ENCODE data around the gene CYB5R3. TPM values are rescaled to one million over a fixed set of nuclear protein-coding genes. Genes with fewer than 3 reads are reported as not detected.

CYB5R3 gene
- total RNA-seq, 4 donors from 2014 or later = 122 to 182 (median 152) TPM

DNA sequence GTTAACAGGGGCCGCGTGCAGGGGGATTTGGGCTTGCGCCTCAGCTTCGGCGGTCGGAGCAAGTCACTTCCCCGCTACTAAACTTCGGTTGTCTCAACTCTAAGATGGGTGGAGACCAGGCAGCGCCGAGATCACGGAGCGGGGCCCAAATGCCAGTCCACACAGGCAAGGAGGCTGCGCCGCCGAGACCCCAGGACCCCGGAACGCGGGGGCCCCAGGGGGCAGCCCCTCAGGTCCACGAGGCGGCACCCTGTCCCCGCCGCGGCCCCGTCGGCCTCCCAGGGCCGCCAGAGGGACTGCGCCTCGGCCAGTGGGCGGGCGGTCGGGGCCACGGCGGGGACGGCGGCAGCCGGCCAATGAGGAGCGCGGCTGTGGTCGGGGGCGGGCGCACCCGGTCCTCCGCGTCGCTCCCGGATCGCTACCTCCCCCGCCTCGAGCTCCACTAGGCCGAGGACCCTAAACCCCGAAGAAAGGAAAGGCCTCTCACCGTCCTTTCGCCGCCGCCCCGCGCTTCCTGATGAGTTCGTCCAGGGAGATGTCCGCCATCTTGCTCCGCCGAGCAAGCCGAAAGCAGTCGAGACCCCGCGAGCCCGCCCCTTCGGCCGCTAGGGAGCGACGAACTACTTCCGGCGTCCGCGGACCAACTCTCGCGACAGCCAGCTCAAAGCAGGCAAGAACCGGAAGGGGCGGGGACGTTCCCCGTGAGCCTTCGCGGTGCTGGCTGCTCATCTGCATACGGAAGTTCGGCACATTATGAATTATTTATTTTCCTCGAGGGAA is 34.7 kb downstream of the CYB5R3 start, which contains the start of gene POLDIP3:
Gene POLDIP3, minus strand, starts transcription at position 572 of the 780 bp plus-strand sequence. Its CDS starts 26 bp downstream, at position 546.
- TF ChIP-seq CTCF (IDR thresholded peaks at IDR 0.05) (no peak), POLR2A (IDR thresholded peaks at IDR 0.05) (peak in 1 of 2 donors; percentile 54)
- intact Hi-C loops (cut with DNase I; ENCODE audit: low total_unique reads) = no loop called here
- 0 to 1% methylated on average over 49 to 57 of the region's 85 CpGs for WGBS, 2 donors
- DNase-seq (ENCODE audit: low spot score in 2 of 2) = peak; percentile 99 to 100
- peak within 1 kb of the TSS; percentile 56 for H3K4me3 ChIP-seq (ENCODE audit: low read depth, poor library complexity, severe bottlenecking)

DNA sequence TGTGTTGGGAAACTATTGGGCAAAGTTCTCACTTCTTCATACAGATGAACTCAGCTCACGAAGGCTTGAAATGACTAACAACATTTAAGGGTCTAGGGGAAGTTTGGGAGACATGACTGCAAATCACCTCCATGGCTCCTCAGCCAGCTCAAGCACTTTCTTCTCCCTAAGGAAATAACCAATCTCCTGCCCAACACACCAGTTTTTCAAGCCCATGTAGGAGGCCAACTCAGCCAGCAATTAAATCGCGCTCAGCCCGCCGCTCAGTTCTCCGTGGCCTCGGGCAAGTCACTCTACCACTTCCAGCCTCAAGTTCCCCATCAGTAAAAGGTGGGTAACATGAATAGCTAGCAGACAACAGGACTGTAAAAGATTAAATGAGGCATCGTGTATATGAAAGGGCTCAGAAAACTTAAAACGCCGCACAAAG is 35.3 kb downstream of the CYB5R3 start:
- intact Hi-C loops (cut with DNase I; ENCODE audit: low total_unique reads) = no loop called here
- TF ChIP-seq POLR2A (IDR thresholded peaks at IDR 0.05) = no peak
- no peak for TF ChIP-seq CTCF (IDR thresholded peaks at IDR 0.05)
- WGBS, 2 donors = 1% methylated on average over 10 of the region's 10 CpGs
- DNase-seq (ENCODE audit: low spot score in 2 of 2) = peak in 1 of 2 donors; percentile 89
- H3K4me3 ChIP-seq (ENCODE audit: low read depth, poor library complexity, severe bottlenecking) = peak overlapping the region; percentile 56

DNA sequence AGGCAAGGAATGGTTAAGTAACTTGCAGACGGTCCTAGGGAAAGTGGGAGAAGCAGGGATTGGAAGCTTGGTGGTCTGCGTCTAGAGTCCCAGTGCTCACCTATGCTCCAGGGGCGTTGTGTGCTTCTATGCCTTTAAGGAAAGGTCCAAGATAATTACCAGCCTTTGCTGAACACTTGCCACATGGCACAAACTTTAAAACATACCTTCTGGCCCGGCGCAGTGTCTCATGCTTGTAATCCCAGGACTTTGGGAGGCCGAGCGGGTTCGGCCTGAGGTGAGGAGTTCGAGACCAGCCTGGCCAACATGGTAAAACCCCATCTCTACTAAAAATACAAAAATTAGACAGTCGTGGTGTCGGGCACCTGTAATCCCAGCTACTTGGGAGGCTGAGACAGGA is 36.9 kb downstream of the CYB5R3 start:
- intact Hi-C loops (cut with DNase I; ENCODE audit: low total_unique reads) = no loop called here
- WGBS, 2 donors = 55 to 74% methylated on average over 11 of the region's 11 CpGs
- no peak for DNase-seq (ENCODE audit: low spot score in 2 of 2)
- H3K4me3 ChIP-seq (ENCODE audit: low read depth, poor library complexity, severe bottlenecking) = no peak overlapping the region
- TF ChIP-seq POLR2A (IDR thresholded peaks at IDR 0.05) = no peak
- no peak for TF ChIP-seq CTCF (IDR thresholded peaks at IDR 0.05)

DNA sequence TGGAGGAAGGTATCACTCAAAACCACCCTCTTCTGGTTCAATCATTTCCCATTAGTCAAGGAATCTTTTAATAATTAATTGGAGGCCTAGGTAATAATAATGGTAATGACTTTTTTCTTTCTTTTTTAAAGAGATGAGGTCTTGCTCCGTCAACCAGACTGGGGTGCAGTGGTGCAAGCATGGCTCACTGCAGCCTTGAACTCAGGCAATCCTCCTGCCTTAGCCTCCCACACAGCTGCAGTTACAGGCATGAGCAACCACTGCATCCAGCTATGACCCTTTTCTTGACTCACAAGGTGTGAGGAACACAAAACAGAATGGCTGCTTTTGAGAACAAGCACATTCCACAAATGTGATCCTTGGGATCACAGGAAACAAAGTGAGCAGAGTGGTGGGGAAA is 38.1 kb downstream of the CYB5R3 start:
- no peak overlapping the region for H3K4me3 ChIP-seq (ENCODE audit: low read depth, poor library complexity, severe bottlenecking)
- intact Hi-C loops (cut with DNase I; ENCODE audit: low total_unique reads) = no loop called here
- 77 to 95% methylated on average over 1 of the region's 1 CpG for WGBS, 2 donors
- TF ChIP-seq CTCF (IDR thresholded peaks at IDR 0.05) = no peak
- TF ChIP-seq POLR2A (IDR thresholded peaks at IDR 0.05) = no peak
- no peak for DNase-seq (ENCODE audit: low spot score in 2 of 2)

DNA sequence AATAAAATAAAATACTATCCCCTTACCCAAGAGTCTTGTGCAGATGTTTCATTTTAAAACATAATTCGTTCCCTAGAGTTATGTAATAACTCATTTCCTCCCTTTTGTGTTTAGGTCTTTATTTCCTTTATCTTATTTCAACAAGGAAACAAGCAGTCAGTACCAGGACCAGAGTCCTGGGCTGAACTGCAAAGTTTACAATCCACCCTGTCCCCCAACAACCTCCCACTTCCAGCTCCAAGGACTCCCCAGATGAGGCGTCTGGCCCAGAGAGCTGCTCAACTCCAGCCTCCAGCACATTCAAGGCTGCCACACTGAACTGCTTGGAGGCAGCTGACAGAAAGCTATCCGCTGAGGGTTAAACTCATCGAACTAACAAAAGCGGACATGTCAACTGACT is 39.0 kb downstream of the CYB5R3 start:
- TF ChIP-seq POLR2A (IDR thresholded peaks at IDR 0.05) (no peak), CTCF (IDR thresholded peaks at IDR 0.05) (no peak)

More for the DNA sequence above, 39.0 kb downstream of the CYB5R3 start:
- intact Hi-C loops (cut with DNase I; ENCODE audit: low total_unique reads) = no loop called here
- WGBS, 2 donors = 55 to 65% methylated on average over 5 of the region's 5 CpGs
- no peak for DNase-seq (ENCODE audit: low spot score in 2 of 2)
- H3K4me3 ChIP-seq (ENCODE audit: low read depth, poor library complexity, severe bottlenecking) = no peak overlapping the region
